Naive thymus-derived CD4-positive, alpha-beta T cell (primary cell): ENCODE results near the gene PCSK2. TPM values are rescaled to one million over a fixed set of nuclear protein-coding genes. Genes with fewer than 3 reads are reported as not detected.

ENCODE experiments used
- ATAC-seq: fragments of 150-1000 bp; cut with Tn5 transposase; 2 replicates; pipeline ENCODE4 v1.10.0; 2021; ENCODE audit warnings: mild to moderate bottlenecking, moderate library complexity
- CTCF ChIA-PET: fragments of 350-600 bp; sonication (Branson Sonifier 250); formaldehyde crosslinking; loops from one replicate; lab custom pipeline; 2021; ENCODE audit warnings: antibody characterized with exemption; lab: Charles Lee
- POLR2A ChIA-PET: fragments of 350-600 bp; sonication (Branson Sonifier 250); formaldehyde crosslinking; loops from one replicate; lab custom pipeline; 2021; ENCODE audit warnings: antibody characterized with exemption, inconsistent platforms; lab: Charles Lee
- DNase-seq, 9 donors: peaks; one replicate each; pipeline versions ENCODE4 v3.0.0 to v3.0.0-alpha.2; 2020 to 2022; ENCODE audit warnings: mixed read lengths in 1 of 9
- H3K27ac ChIP-seq: one replicate; pipeline ENCODE4 v1.7.0; 2013; ENCODE audit warnings: mild to moderate bottlenecking, low read depth, low read length, moderate library complexity
- H3K27me3 ChIP-seq, 2 donors: one replicate each; pipeline ENCODE4 v1.7.0; 2013; ENCODE audit warnings: low read length in 2 of 2, mild to moderate bottlenecking in 2 of 2, moderate library complexity in 2 of 2; ENCODE audit not compliant: control insufficient read depth in 2 of 2, insufficient read depth in 2 of 2
- H3K36me3 ChIP-seq, 3 experiments: 1 replicate in 2 of 3; 2 replicates in 1 of 3; pipeline ENCODE4 v1.7.0; 2013; ENCODE audit warnings: low read length in 3 of 3, mild to moderate bottlenecking in 3 of 3, moderate library complexity in 1 of 3; ENCODE audit not compliant: insufficient read depth in 3 of 3, control insufficient read depth in 2 of 3
- H3K4me1 ChIP-seq, 2 donors: one replicate each; pipeline ENCODE4 v1.7.0; 2013; ENCODE audit warnings: low read length in 2 of 2, mild to moderate bottlenecking in 2 of 2, moderate library complexity in 1 of 2; ENCODE audit not compliant: control insufficient read depth in 2 of 2, insufficient read depth in 2 of 2
- H3K4me3 ChIP-seq: 2 replicates; pipeline ENCODE4 v1.7.0; 2013; ENCODE audit warnings: mild to moderate bottlenecking, low read length
- H3K9me3 ChIP-seq, 3 experiments: 1 replicate in 2 of 3; 2 replicates in 1 of 3; pipeline ENCODE4 v1.7.0; 2013; ENCODE audit warnings: low read length in 3 of 3; ENCODE audit not compliant: control insufficient read depth in 2 of 3
- H3K27ac Mint-ChIP-seq, 9 donors: one replicate each; pipeline ENCODE4 v1.8.0; 2020 to 2022; ENCODE audit warnings: mixed read lengths in 9 of 9, mild to moderate bottlenecking in 8 of 9, moderate library complexity in 5 of 9, inconsistent platforms in 2 of 9
- H3K27me3 Mint-ChIP-seq, 5 donors: one replicate each; pipeline ENCODE4 v1.8.0; 2021 to 2022; ENCODE audit warnings: mixed read lengths in 5 of 5, mild to moderate bottlenecking in 1 of 5
- H3K36me3 Mint-ChIP-seq, 5 donors: one replicate each; pipeline ENCODE4 v1.8.0; 2020 to 2022; ENCODE audit warnings: mixed read lengths in 5 of 5, mild to moderate bottlenecking in 3 of 5, inconsistent platforms in 1 of 5
- H3K4me1 Mint-ChIP-seq, 7 donors: one replicate each; pipeline ENCODE4 v1.8.0; 2020 to 2022; ENCODE audit warnings: mixed read lengths in 7 of 7, mild to moderate bottlenecking in 3 of 7, inconsistent platforms in 1 of 7
- H3K4me3 Mint-ChIP-seq, 10 donors: one replicate each; pipeline ENCODE4 v1.8.0; 2020 to 2022; ENCODE audit warnings: mild to moderate bottlenecking in 10 of 10, mixed read lengths in 10 of 10, moderate library complexity in 6 of 10, inconsistent platforms in 2 of 10
- H3K9me3 Mint-ChIP-seq, 11 donors: one replicate each; pipeline ENCODE4 v1.8.0; 2020 to 2022; ENCODE audit warnings: mixed read lengths in 11 of 11, mild to moderate bottlenecking in 4 of 11, inconsistent platforms in 1 of 11, moderate library complexity in 1 of 11
- intact Hi-C, 2 donors: fragments of 100-400 bp; cut with micrococcal nuclease; formaldehyde crosslinking; loops; one replicate each; pipeline ENCODE4 v1.15.1; 2023
- polyA plus RNA-seq, 2 donors: library from polyadenylated mRNA; unstranded; fragments of 300-500 nt; fragmentation: Illumina TruSeq; gene quantifications; one replicate each; pipeline ENCODE4 v1.2.3, GENCODE V29; 2021
- total RNA-seq, 6 experiments: library from RNA in 5 of 6; stranded (reverse) in 5 of 6; gene quantifications; 1 replicate in 5 of 6; 2 replicates in 1 of 6; pipeline ENCODE4 v1.2.3 and lab custom pipeline; 2021 to 2026

Gene PCSK2
- total and polyA plus RNA-seq, 7 experiments from 2014 or later: not detected

GRCh38 chr20:17534077-17534476 lies 307.2 kb downstream of the PCSK2 start:
- POLR2A ChIA-PET: no interaction called here
- H3K27ac Mint-ChIP-seq: no peak overlapping the region

More at GRCh38 chr20:17534077-17534476, 307.2 kb downstream of the PCSK2 start:
- peaks cover 0 to 46% (median 9%) of the 10 kb centered on the region in 7 donors for H3K4me1 Mint-ChIP-seq
- Histone ChIP-seq H3K4me3 (no peak overlapping the region), H3K27ac (no peak overlapping the region), H3K9me3 (no peaks in the 10 kb centered on the region), H3K36me3 (no peaks in the 10 kb centered on the region), H3K27me3 (peaks cover 0 to 6% of the 10 kb centered on the region in 2 donors), H3K4me1 (peaks cover 0 to 5% of the 10 kb centered on the region in 2 donors)
- no peaks in the 10 kb centered on the region for H3K9me3 Mint-ChIP-seq
- peaks cover 16 to 37% (median 22%) of the 10 kb centered on the region in 5 donors for H3K27me3 Mint-ChIP-seq
- ATAC-seq (no peak), DNase-seq (no peak)
- intact Hi-C loops: loop anchor here (10.0 kb wide), 3 partner anchors 151 to 751 kb away; partner anchors contain the start of genes MGME1 (in 1 of the 2), RRBP1 (in 1 of the 2), SNX5 (in 1 of the 2) and ZNF133 (in 1 of the 2)
- peak overlapping the region in 1 of 10 donors; percentile 4 for H3K4me3 Mint-ChIP-seq
- peaks cover 0 to 3% (median 0%) of the 10 kb centered on the region in 5 donors for H3K36me3 Mint-ChIP-seq
- CTCF ChIA-PET: interaction anchor here (1.0 to 1.7 kb wide), 2 partner anchors 364 to 365 kb away, joined by 3 read pairs; no protein-coding TSS in a partner anchor
